Dermis blood vessel endothelial cell (primary cell): ENCODE data around the gene RBFOX1. TPM values are rescaled to one million over a fixed set of nuclear protein-coding genes. Genes with fewer than 3 reads are reported as not detected.

Experiments
- DNase-seq: peaks from one replicate; pipeline ENCODE4 v3.0.0; 2010
- total RNA-seq: library from RNA; depleted of rRNA; stranded (reverse); fragments of >200 nt; gene quantifications from 2 replicates; pipeline ENCODE4 v1.2.3, GENCODE V29; 2014

The RBFOX1 gene
- total RNA-seq, 1 donor from 2014 or later: not detected

DNA sequence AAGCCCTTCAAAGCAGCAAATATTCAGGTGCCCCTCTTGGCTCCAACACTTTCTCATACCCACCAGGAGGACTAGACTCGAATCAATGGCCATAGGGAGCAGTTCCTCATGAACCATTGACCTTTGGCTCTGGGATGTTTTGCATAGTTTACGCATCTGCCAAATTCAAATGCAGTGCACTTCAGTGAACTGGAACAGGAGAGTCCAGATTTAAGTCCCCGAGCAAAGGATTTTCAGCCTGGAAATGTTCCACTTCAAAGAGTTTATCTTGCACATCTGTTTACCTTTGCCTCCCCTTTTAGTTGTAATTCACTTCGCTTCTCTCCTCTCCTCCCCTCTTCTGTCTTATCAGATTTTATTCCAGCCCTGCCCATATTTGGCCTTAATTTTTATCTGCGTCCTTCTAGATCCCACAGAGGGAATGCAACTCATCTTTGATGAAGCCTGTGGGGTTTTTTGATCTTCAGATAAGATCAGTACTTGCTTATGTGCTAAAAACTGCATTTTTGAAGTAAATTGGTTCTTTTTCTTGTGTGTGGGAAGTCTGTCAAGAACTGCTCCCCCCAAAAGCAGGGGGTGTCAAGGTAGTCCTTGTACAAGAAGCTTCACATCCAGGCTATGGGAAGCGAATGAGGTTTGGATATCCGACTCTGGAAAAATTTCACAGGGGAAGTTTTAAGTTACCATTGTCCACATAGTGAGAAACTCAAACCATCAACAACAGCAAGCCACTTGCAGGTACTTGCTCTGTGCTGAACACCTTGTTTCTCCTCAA lies 281.6 kb downstream of the RBFOX1 start:
- DNase-seq: no peak

DNA sequence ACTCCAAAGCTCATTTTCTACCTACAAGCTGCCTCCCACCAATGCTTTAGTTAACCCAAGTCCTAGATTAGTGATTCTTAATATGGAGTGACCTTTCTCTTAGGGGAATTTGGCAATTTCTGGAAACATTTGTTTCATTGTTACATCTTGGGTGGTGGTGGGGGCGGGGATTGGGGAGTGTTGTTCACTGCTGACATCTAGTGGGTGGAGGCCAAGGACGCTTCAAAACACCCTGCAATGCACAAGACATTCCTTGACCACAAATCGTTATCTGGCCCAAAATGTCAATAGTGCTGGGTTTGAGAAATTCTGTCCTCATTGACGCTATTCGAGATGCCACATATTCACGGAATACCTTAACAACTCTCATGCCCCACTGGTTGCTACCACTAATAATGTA lies 282.9 kb downstream of the RBFOX1 start:
- DNase-seq: no peak

DNA sequence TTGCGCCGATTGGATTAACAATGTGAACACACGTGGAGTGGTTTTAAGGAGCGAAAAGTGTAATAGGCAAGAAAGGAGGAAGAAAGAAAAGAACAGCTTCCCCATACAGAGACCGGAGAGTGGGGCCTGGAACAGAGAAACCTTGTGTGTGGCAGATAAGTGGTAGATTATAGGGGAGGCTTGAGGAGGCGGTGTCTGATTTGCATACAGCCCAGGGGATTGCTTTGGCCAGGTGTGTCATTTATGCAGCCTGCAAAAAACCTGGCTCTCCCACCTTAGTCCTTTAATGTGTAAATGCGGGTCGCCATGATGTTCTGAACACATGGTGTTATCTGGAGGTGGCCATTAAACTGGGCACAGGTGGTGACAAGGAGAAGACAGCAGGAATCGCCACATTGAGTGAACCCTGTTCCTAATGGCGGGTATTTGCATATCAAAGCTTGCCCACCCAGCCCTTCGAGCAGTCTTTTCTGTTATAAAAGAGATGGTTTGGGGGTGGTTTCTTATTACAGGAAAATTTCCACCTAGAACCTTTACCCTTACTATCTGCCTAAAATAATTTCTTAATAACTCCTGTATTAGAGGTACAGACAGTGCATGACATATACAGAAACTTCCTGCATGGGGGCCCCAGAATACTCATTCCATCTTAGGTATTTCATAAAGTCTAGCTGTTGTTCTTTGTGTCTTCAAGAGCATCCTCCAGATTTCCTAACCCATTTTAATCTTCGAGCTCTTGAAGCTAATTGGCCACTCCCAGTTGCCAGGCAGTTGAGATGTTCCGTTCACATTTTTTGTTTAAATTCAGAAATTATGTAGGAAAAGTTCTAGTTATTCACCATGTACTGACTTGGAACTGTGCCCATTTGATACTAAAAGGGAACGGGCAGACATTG lies 292.5 kb downstream of the RBFOX1 start:
- no peak for DNase-seq

DNA sequence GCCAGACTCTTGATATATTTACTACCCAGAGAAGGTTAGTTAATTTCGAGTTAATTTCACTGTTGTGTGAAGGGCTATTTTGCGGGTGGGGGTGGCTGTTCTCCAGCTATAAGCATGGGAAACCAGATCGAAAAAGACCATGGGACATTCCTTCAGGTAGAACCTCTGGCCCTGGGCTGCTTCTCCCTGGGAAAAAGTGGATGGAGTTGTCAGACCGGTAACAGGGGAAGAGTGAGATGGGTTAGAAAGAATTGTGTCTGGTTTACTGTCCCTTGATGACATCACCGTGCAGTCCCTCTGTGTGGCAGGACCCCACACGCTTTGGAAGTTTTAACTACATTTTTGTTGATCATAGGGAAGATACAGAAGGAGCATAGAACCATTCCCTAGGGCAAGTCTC lies 296.3 kb downstream of the RBFOX1 start:
- DNase-seq: no peak

DNA sequence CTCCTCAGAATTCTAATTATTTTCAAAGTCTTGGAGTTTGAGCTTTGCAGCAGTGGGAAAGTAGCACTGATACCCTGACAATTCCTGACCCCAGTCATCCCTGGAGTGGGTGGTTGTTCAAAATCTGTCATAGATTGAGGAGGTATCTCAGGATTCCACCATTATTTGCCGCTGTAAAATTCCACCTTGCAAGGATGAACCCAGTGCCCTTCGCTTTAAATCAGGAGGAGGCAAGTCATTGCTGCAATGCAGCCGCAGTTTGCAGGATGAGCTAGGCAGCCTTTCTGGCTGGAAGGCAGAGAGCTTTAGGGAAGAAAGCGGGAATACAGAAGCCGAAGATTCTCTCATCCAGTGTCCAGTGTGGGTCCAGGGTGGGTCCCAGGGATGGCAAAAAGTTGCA lies 296.9 kb downstream of the RBFOX1 start:
- DNase-seq: no peak

DNA sequence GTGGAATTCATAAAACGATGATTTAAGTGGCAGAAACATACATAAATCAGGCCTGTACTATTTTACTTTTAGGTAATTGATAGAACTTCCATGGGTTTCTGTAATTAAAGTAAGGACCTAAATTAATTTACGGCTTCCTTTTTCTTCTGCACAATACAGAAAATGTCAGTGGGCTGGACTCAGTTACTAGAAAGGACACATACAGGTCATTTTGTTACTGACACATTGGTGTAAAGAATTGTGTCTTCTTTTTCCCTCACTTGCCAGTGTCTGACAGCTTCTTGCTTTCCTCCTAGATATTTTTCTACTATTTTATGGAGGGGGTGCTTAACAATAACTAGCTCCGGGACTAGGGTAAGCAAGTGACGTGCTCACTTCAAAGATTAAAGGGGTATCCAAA lies 304.8 kb downstream of the RBFOX1 start:
- DNase-seq: no peak

- no peak for DNase-seq
Measured at GRCh38 chr16:7638306-7638705, 305.7 kb downstream of the RBFOX1 start.

GRCh38 chr16:7640334-7640733 lies 307.7 kb downstream of the RBFOX1 start:
- DNase-seq: no peak

- no peak for DNase-seq
Measured at GRCh38 chr16:7644176-7644575, 311.5 kb downstream of the RBFOX1 start.

GRCh38 chr16:7644811-7645210 lies 312.2 kb downstream of the RBFOX1 start:
- no peak for DNase-seq

GRCh38 chr16:7646821-7647500 lies 314.3 kb downstream of the RBFOX1 start:
- no peak for DNase-seq

- no peak for DNase-seq
Measured at GRCh38 chr16:7650431-7650830, 317.8 kb downstream of the RBFOX1 start.

DNA sequence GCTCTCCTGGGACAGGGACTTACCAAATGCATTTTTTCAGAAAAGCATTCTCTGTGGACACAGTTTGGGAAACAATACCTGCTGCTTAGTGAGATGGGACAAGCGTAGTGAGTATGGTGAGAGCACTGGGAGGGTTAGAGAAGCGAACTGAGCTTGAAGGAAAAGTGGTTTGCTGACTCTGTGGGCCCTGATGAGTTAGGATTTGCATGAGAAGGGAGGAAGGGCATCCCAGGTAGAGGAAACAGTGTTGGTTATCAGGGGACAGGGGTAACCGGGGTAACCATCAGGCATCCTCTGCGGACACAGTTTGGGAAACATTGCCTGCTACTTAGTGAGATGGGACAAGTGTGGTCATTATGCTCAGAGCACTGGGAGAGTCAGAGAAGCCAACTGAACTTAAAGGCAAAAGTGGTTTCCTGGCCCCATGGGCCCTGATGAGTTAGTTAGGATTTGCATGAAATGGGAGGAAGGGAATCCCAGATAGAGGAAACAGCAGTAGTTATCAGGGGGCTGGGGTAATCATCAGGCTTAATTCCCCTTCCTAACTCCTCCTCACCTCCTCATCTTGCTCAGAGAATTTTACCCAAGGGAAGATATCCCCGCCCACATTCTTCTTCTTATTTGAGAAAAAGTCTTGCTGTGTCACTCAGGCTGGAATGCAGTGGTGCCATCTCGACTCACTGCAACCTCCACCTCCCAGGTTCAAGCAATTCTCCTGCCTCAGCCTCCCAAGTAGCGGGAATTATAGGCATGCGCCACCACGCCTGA lies 319.3 kb downstream of the RBFOX1 start:
- DNase-seq: no peak

GRCh38 chr16:7653746-7654461 lies 321.3 kb downstream of the RBFOX1 start:
- DNase-seq: no peak

DNA sequence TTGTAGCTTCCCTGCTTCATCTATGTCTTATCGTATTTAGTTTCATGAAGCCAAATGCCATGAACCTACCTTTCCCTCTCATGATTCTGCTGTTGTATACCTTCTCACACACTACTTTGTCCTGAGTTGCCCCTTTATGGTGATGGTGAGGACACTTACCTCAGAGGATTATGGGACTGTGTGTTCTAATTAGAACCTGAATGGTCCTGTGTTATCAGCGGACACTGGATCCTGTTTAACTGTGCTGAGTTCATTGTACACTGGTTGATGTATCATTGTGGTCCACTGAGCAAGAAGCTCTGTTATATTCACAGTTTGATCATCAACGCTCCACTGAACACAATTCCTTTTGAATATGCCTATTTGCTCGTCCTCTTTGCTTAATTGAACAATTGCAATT lies 343.0 kb downstream of the RBFOX1 start:
- DNase-seq: no peak

- no peak for DNase-seq
Measured at GRCh38 chr16:7680296-7680695, 347.7 kb downstream of the RBFOX1 start.

DNA sequence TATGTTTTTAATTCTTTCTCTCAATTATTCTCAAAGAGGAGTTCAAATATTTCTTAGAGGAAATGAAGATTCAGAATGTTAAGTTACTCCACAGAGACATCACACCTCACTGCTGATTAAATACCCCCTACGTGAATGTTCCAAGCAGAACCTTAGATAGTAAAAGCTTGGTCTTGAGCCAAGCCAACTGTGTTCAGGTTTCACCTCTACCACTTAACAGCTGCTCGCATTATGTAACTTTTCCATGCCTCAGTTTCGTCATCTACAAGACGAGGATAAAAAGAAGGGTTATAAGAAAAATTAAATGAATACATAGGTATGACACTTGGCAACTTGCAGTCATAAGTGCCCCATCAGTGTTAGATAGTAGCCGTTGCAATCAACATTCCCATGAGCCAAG lies 356.2 kb downstream of the RBFOX1 start:
- DNase-seq: no peak

DNA sequence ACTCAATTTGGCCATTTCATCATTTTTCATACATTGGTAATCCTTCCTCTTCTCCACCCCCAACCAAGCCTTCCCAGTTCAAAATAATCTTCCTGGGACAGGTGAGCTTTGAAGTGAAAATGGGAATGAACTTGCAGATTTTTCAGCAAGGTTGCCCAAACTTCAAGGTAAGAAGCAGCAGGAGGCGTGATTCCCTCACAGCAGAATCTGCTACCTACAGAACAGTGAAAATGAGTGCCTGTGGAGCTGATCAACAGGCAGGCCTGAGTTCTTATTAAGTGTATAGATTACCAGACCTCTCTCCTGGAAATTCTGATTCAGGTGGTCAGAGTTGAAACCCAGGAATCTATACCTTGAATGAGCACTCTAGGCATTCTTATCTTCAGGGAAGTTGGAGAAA lies 356.6 kb downstream of the RBFOX1 start:
- DNase-seq: no peak

DNA sequence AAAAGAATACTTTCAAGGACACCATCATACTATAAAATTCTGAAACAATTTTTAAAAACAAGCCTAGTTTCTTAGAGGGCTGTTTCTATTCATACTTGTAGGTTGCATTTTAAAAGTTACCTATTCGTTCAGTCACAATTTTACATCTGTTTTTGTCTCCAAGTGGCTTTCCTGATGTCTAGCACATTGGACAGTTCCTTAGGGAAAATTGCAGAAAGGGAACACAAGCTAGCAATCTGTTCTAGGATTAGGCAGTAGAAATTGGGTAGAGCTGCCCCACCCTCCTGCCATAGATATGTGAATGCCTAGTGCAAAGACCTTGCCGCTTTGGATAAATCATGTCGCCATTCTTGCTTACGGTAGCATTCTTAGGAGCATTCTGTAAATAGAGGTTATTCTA lies 358.9 kb downstream of the RBFOX1 start:
- DNase-seq: no peak

DNA sequence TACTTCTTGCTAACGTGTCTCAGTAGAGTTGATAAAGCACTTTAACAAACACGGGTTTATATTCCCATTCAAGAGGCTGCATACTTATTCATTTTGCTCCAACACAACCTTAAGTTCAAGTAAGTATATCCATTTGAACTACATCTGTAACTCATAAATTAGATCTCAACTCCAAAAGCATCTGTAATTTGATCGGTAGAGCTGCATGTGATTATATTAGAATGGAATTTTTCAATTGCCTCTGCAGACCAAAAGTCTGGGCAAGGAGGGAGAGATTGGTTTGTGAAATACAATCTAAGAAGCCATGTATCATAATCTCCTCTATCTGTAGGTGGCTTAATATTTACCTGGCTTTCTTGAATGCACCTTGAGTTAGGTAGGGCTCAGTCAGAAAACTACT lies 371.0 kb downstream of the RBFOX1 start:
- no peak for DNase-seq

DNA sequence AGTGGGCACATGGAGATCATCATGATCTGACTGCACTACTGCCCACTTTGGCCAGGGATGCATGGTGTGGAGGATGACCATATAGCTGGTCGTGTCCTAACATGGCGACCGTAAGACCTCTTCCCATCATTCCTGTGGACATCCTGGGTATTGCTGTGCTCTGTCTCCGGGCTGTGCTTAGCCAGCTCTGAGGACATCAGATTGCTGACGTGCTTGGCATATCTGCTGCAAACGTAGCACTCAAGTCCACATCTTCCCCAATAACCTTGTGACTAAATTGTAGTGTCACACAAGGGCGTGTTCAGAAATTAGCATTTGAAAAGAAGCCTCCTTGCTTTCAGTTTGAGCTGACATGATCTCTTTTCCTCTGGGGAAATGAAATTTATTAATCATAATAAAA lies 373.2 kb downstream of the RBFOX1 start:
- DNase-seq: no peak

DNA sequence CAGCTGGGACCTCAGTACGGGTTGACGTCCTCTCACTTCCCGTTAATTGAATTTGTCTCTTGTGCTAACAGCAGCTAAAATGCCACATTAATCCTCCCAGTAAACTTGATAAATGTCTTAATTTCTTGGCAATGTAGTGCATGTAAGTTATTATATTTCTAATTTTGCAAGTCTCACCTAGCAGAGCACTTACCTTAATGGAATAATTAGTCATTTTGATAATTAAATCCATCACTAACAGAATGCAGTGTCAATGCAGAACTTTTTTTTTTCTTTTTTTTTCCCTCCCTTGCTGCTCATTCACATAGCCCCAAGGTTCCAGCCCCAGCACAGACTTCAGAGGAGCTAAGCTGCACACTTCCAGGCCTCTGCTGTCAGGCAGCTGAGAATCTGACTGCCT lies 376.5 kb downstream of the RBFOX1 start:
- no peak for DNase-seq
